Colon (tissue), 2 donors: ENCODE data around the gene RBBP9.
"Not testable (repeated sequence)": the region's sequence is repeated elsewhere in the genome, so short reads cannot be mapped to it uniquely, and the experiment has no call there.

ENCODE experiments used
- FAIRE-seq: peaks from 2 replicates; lab custom pipeline; 2012; peaks lifted over from hg19 to GRCh38; lab: Jason Lieb, UNC
- donor health status: control.
- donor health status: control.

The RBBP9 gene

DNA sequence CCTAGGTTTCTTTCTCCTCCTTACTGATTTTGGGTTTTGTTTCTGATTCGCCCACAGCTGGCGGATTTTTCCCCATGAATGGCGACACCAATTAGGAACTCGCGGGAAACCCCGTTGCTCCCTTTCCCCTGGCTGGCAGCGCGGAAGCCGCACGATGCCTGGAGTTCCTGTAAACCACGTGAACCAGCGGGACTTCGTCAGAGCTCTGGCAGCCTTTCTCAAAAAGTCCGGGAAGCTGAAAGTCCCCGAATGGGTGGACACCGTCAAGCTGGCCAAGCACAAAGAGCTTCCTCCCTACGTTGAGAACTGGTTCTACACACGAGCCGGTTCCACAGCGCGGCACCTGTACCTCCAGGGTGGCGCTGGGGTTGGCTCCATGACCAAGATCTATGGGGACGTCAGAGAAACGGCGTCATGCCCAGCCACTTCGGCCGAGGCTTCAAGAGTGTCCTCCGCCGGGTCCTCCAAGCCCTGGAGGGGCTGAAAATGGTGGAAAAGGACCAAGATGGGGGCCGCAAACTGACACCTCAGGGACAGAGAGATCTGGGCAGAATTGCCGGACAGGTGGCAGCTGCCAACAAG lies 7.5 kb upstream of the RBBP9 start:
- no peak for FAIRE-seq

DNA sequence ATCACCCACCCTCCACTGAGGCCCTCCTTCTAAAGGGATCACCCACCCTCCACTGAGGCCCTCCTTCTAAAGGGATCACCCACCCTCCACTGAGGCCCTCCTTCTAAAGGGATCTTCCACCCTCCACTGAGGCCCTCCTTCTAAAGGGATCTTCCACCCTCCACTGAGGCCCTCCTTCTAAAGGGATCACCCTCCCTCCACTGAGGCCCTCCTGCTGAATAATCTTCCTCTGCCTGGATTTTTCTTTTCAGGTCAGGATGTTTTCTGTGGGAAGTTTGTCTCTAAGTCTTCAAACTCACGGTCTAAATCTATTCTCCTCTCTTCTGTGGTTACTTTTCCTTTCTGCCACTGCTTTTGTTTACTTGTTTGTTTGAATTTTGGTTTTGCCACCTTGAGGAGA lies 4.6 kb upstream of the RBBP9 start:
- not testable (repeated sequence) for FAIRE-seq

DNA sequence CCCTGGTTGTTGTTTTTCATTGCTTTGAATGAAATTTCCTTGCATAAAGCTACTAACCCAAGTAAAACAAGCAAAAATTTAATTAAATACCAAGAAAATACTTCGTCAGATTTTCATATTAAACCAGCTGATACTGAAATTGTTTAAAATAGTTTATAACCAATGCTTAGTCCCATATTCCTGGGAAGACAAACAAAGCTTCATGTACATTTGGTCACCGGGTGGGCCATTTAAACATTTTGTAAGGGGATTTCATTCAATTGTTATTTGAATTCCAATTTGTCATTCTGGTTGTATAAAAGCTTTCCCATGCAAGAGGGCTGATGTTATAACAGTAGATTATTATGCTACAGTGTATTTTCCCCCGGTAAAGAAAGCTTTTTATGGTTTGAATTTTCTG lies 578 bp upstream of the RBBP9 start:
- no peak for FAIRE-seq

DNA sequence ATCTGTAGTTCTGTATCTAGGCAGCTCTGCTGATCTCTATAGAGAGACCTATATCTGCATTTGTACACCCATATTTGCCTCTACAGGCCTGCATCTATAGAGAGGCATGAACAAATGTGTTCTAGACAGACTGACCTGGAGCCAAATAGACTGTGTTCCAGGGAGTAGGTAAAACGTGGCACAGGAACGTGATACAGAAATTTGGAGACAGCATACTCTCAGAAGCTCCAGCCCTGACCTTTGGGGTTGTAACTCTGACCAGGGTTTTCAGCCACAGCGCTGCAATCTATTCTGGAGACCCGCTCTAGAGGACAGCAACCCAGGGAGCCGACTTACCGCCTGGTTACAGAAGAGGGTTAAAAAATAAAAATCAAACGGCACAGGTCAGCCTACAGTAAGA lies 983 bp downstream of the RBBP9 start:
- no peak for FAIRE-seq

DNA sequence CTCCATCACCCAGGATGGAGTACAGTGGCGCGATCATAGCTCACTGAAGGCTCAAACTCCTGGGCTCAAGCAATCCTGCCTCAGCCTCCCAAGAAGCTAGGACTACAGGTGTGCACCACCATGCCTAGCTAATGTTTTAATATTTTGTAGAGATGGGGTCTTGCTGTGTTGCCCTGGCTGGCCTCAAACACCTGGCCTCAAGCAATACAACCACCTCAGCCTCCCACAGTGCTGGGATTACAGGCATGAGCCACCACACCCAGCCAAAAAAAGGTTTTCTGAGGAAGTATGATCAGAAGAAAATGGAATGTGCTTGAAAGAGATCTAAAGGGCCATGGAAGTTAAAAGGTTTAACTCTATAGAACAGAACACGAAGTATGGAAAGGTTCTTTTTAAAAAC lies 8.7 kb downstream of the RBBP9 start:
- FAIRE-seq = no peak

DNA sequence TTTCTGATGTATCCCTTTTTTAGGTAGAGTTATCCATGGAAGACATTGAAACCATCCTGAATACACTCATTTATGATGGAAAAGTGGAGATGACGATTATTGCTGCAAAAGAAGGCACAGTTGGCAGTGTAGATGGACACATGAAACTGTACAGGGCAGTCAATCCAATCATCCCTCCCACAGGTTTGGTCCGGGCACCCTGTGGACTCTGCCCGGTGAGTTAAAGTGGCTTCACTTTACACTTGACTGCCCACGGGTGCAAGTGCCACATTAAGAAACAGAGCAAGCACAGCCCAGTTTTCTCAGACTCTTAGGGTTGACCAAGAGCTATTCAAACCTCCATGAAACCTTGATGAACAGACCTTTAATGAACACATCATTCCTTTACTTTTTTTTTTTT lies 15.4 kb downstream of the RBBP9 start:
- FAIRE-seq = no peak

DNA sequence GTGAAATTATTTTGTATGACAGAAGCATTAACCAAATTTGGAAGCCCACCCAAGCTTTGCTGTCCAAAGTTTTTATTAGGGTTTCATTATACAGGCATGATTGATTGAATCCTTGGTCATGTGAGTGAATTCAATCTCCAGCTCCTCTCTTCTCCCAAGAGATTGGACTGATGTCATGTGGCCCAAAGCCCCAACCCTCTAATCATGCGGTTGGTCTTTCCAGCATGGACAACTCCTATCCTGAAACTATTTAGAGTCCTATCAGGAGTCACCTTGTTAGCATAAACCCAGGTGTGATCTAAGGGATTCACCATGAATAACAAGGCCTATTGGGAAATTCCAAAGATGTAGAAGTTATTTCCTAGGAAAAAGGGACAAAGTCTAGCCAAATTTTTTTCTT lies 19.2 kb downstream of the RBBP9 start:
- FAIRE-seq = no peak

DNA sequence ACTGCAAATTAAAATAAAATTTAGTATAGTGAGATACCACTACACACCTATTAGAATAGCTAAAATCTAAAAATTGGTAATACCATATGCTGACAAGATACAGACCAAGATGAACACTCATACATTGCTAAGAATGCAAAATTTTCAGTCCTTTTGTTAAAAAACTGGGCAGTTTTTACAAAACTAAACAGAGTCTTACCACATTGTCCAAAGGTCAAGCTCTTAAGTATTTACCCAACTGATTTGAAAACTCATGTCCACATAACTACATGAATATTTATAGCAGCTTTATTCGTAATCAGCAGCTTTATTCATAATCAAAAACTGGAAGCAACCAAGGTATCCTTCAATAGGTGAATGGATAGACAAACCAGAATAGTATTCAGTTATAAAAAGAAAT lies 19.8 kb downstream of the RBBP9 start:
- no peak for FAIRE-seq

DNA sequence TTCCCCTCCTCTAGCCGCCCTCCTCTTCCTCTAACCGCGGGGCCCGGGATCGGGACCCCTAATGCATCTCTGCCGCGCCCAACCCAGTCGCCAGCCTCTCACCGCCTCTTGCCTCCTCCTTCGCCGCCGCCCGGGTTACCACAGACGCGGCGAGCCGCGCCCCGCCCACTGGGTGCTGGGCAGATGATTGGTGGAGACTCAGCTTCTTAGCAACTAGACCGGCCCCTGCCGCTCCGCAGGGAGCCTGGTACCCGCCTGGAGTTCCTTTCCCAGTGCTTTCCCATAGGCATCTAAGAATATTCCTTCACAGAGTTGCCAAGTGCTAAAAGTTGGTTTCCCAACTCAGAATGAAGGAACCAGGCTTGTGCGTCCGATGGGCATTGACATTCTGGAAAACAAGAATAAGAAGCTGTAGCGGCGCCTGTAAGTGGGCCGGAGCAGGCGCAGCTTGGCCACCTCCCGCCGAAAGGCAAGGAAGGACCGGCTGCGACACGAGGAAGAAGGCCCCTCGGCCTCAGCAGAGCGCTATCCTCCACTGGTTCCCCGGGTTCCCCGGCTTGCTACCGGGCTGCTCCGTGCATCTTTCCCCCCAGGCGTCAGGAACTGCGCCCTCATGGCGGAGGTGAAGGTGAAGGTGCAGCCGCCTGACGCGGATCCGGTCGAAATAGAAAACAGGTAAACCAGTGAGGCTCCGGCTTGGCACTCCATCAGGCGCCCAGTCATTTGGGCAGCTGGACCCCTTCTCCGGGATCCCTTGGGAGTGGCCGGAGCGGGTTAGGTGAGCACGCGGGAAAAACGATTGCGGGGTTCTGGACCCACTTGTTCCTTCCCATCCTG lies 29.9 kb downstream of the RBBP9 start, which contains the start of the genes DZANK1 and POLR3F:
Gene DZANK1, minus strand, starts transcription at position 137 of the 837 bp plus-strand sequence. CDS start 1,672 bp downstream, outside the sequence.
Gene POLR3F, plus strand, starts transcription at position 497 of the 837 bp plus-strand sequence. Its CDS starts 117 bp downstream, at position 614.
- no peak for FAIRE-seq

DNA sequence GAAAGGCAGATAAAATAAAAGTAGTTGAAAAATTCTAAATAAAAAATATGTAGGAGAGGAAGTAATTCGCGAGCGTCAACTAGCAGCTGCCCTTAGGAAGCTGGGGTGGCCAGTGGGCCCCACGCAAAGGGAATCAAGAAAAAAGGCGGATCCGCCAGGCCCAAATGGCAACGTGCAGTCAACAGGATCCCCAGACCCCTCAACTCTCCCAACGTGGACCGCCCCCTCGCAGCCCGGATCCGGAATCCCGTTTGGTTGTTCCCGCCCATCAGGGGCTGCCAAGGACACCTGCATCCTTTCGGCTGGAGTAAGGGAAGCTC lies 30.5 kb downstream of the RBBP9 start:
- no peak for FAIRE-seq

DNA sequence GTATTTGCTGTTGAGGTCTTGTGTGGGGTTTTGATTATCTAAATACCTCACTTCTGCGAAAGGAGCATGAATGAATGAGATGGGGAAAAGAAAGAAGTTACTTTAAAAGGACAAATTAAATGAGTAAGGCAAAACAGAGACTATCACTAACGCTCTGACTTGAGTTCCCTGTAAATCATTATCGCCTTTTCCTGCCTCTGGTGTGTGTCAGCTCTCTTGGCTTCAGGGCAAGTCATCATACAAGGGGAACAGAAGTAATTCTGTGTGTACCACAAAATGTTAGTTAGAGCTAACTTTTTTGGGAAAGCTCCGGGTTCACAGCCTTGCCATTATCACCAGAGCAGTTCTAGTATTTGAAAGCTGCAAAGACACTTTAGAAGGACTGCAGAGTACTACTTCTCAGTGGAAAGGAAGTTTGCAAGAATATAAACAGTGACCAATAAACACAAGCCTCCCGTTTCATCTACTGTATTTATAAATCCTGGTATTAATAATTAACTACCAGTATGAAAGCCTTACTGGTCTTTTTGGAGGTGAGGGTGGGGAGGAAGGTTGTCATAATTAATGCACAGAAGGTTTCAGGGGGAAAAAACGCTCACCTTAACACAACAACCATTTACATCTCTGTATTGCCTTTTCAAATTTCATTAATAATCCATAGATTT lies 31.4 kb downstream of the RBBP9 start:
- no peak for FAIRE-seq

DNA sequence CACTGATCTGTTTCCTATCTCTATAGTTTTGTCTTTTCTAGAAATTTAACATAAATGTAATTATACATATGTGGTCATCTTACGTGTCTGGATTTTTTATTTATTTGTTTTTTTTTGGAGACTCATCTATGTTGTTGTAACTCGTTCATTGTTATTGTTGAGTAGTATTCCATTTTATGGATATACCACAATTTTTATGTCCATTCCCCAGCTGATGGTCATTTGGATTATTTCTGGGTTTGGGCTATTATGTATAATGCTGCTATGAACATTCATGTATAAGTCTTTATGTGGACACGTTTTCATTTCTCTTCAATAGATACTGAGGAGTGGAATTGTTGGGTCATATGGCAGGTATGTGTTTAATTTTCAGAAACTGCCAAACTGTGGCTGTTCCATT lies 40.4 kb downstream of the RBBP9 start:
- no peak for FAIRE-seq

DNA sequence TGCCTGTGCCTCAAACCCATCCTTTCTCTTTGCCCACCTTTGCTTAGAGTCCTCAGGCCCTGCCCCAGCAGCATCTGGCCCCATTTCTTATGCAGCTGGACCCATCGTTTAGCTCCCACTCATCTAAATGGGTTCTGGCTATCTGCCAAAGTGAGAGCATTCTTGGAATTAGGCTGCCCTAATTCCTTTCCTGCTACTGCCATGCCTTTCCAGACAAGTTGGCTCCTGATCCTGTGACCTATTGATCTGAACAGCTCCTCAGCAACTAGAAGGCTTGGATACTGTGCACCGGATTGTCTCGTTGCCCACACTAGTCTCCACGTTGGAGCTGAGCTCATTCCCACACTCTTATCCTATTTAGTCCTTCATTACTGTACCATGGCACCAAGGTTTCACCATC lies 53.1 kb downstream of the RBBP9 start:
- no peak for FAIRE-seq

DNA sequence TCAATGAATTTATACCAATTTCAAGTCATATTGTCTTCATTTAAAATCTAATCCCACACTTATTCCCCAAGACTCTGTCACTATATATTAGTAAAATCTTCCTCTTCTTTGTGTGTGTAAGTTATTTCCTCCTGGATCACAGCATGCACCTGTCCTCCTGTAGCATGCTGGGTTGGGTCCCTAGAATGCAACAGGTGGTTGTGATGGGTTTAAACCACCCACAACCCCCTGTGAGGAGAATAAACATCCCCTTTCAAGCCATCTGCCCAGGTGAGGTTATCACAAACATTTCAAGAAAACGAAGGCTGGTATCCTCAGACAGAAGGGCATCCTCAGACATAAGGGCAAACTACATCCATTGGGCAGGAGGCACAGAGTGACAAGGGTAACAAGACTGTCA lies 56.6 kb downstream of the RBBP9 start:
- no peak for FAIRE-seq

DNA sequence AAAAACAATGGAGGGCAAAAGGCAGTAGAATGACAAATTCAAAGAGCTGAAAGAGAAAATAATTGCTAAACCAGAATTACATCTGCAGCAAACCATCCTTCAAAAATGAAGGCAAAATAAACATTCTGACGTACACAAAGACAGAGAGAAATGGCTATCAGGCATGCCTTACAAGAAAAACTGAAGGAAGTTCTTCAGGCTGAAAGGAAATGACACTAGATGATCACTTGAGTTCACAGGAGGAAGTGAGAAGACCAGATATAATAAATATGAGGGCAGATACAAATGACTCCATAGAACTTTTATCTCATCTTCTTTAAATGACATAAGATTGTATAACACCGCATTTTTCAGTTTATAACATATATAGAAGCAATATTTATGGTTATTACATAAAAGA lies 60.2 kb downstream of the RBBP9 start:
- no peak for FAIRE-seq
